ENCODE results near the gene AAK1.

- TF ChIP-seq EP300 (conservative IDR thresholded peaks at IDR 0.05; ENCODE audit: poor library complexity, severe bottlenecking): no peak
- no peak for TF ChIP-seq POLR2AphosphoS5 (IDR thresholded peaks at IDR 0.05)
- TF ChIP-seq CTCF (IDR thresholded peaks at IDR 0.05; ENCODE audit: poor library complexity, severe bottlenecking): no peak
- no peak for TF ChIP-seq RAD21 (conservative IDR thresholded peaks at IDR 0.05)
- no peak for TF ChIP-seq EZH2 (IDR thresholded peaks at IDR 0.05; ENCODE audit: borderline replicate concordance, insufficient read depth, low read length, poor library complexity, severe bottlenecking)
- TF ChIP-seq REST (IDR thresholded peaks at IDR 0.05; ENCODE audit: borderline replicate concordance): no peak
These were observed 182.1 kb downstream of the AAK1 start for GRCh38 chr2:69461404-69461803.

Measured in neural cell (in vitro differentiated cells).